GM19035 (cell line): Measurements from ENCODE around the gene AXIN2.
"Not testable (repeated sequence)": the region's sequence is repeated elsewhere in the genome, so short reads cannot be mapped to it uniquely, and the experiment has no call there.

ENCODE experiments used
- ATAC-seq: cut with Tn5 transposase; IDR thresholded peaks from one replicate; pipeline ENCODE4 v1.9.1; 2021; ENCODE audit not compliant: unreplicated experiment

Gene AXIN2

DNA sequence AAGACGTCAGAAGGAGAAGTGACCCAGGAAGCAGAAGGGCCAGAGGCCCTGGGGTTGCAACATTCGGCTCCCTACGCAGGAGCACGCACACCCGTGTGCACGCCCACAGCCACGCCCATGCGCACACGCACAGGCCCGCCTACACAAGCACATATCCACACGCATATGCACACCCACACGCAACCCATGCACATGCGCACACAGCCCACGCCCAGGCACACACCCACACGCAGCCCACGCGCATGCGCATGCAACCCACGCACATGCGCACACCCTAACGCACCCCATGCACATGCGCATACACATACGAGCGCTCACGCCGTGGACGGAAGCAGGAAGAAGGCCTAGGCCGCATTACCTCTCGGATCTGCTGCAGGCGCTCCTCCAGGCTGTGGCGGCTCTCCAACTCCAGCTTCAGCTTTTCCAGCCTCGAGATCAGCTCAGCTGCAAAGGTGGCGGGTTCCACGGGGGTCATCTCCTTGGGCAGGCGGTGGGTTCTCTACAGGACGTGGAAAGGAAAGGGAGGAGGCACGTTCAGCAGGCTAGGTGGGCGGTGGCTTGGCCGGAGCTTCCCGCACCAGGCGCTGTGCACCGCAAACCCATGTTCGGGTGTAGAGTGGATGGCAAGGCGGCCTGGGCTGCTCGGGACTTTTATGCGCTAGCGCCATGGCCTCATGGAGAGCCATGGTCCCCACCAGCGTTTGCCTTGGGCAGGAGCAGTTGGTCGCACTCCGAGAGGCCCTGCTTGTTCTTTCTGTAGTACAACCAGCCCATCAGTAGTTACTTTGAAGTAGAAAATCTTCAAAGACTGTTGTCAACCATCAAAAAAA is 23.4 kb downstream of the AXIN2 start:
- ATAC-seq: no peak

DNA sequence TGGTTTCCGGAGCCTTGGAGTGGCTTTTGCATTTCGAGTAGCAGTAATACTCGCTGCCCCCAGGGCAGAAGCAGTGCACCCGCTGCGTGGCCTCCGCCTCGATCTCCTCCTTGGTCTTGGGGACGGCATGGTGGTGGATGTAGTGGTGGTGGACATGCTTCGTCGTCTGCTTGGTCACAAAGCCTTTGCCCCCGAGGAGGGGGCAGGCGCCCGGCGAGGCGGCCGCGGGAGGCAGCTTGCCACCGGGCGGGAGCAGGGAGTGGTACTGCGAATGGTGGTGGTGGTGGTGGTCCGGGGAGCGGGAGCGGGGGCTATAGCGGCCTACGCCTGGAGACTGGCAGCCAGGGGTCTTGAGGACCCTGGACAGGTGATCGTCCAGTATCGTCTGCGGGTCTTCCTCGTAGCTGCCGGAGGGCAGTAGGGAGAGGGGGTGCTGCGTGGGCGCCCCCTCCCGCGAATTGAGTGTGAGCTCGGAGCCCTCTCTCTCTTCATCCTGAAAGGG is 24.1 kb downstream of the AXIN2 start:
- ATAC-seq: no peak

DNA sequence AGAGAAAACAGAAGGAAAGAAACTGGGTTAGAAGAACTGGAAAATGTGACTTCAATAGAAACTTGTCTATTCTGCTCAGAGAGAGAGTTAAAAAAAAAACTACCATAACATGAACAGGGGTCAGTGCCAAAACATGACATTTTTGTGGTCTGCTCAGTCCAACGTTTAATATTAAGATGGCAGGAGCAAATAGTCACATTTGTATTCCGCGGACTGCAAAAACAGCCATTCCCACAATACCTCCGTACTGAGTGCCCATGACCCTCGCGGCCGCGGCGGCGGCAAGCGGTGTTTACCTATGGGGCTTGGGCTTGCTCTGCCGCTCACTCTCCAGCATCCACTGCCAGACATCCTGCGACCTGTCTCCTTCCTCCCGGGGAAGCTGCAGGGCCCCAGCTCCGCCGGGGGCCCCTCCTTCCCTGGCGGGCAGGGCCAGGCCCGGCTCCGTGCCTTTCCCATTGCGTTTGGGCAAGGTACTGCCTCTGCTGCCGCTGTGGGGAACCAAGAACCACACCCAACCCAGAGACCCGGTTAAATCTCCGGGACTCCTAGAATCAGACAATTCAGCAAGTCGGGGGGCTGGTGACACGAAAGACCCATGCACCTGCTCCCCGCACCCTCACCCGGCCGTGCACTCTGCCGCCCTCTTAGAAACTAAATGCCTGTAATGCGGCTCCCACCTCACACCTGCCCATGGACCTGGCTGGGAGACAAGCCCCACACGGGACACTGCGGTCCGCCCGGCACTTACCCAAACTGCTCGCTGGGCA is 24.7 kb downstream of the AXIN2 start:
- ATAC-seq: no peak

DNA sequence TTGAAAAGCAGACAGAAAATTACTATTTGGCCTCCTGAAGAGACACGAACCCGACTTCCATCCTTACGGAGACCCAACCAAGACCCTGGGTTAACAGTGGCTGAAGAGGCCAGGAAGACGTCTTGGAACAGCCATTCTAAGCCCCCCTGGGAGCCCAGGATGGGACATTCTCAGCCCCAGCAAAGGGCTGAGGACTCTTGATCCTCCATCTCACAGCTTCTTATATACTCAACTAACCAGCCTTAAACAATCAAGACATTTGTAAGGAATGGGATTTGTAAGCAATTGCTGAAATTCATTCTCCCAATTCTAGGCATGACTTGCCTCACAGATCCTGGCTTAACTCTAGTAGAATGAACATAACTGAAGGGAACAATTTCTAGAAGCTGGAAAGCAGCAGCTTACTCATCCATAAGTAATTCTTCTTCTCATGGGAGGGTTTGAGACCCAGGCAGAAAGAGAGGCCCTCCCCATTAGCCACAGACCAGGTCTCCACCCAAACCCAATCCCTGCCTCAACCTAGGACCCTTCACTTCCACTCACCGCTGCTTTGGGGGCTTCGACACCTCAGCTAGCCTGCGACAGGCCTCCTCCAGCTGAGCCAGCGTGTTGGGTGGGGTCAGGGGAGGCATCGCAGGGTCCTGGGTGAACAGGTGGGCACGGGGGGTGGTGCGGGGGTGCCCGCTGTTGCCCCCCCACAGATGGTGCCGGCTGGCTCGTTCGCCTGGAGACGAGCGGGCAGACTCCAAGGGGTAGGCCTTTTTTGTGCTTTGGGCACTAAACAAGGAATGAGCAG is 25.5 kb downstream of the AXIN2 start:
- ATAC-seq: no peak

- ATAC-seq: no peak
Measured at GRCh38 chr17:65533852-65534457, 27.5 kb downstream of the AXIN2 start.

GRCh38 chr17:65533056-65533745 is 28.2 kb downstream of the AXIN2 start:
- no peak for ATAC-seq

DNA sequence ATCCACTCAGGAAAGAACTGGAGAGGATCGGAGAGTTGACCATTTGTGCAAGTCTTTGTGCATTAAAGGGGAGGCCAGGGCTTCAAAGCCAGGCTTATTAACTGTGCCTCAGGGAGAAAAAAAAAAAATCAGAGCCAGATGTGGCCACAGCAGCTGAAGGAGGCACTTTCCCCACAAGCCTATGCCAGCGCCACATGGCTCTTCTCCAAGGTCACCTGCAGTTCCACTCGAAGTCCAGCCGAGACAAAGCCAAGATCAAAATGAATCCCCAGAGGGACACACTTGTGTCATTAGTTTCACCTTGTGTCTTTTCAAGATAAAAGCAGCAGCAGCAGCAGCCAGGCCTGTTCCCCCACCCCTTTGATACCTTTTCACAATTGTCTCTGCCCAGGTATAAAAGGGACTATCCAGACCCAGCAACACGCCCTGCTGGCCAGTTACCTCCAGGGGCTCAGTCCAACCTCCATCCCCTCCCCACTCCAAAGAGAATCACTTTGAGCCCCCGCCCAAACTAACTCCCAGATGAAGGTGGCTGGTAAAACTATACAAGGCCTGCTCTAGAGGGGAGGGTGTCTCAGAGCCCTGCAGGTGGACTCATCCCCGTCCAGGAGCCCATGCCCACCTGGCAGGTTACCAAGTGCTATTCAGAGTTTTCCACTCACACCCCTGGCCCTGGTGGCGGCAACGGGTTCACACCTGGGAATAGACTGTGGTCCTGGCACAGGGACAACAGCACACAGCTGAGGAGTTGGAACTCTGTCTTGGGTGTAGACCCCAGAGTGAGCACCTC is 29.2 kb downstream of the AXIN2 start:
- no peak for ATAC-seq

GRCh38 chr17:65531256-65532100 is 30.0 kb downstream of the AXIN2 start:
- ATAC-seq: no peak

- no peak for ATAC-seq
Measured at GRCh38 chr17:65530523-65531255, 30.8 kb downstream of the AXIN2 start.

DNA sequence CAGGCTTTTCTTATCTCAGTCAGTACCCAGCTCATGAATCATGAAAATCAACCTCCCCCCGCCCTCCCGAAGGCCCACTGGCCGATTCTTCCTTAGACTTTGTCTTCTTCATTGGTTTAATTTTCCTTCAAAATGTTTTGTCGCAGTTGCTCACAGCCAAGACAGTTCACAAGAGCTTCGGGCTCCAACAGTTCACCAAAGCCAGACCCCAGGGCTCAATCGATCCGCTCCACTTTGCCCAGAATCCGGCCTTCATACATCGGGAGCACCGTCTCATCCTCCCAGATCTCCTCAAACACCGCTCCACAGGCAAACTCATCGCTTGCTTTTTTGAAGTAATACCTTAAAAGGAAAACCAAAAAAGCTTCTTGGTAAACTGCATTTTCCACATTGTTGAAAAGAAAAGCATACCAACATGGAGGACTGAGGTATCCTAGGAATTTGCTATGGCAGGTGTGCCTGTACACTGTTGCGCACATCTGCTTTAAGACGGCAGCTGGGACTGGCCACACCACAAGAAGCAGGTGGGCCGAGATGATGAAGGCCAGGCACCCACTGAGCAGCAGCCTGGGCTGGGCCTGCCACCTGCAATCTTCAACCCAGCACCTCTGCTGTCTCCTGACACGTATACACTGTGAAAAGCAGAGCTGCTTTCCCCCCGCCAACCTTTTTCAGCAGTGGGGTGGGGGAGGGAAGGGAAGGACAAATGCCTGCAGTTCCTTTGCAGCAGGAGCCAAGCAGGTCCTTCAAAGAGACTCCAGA is 31.5 kb downstream of the AXIN2 start:
- ATAC-seq: no peak

DNA sequence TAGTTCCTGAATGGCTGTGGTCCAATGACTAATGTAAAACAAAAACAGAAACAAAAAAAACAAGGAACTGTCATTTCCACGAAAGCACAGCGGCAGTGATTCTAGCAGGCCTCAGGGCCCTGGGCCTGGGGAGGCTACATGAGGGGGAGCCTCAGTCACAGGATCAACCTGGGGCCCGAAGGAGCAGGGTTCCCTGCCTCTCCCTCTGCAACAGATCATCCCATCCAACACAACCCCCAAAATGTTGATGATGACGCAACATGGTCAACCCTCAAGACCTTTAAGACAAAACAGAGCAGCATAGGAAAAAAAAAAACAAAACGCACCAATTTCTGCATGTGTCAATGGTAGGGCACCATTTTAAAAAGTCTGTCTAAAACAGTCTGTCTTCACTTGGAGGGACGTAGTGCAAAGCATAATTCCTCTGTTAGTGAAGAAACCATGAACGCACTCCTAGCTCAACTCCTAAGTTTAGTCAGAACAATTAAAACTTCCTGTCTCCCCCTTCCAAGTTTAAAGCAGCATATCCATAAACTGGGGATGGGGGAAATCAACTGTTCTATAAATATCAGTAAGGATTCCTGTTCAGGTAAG is 32.3 kb downstream of the AXIN2 start:
- ATAC-seq: no peak

GRCh38 chr17:65527857-65528591 is 33.4 kb downstream of the AXIN2 start:
- ATAC-seq: no peak

DNA sequence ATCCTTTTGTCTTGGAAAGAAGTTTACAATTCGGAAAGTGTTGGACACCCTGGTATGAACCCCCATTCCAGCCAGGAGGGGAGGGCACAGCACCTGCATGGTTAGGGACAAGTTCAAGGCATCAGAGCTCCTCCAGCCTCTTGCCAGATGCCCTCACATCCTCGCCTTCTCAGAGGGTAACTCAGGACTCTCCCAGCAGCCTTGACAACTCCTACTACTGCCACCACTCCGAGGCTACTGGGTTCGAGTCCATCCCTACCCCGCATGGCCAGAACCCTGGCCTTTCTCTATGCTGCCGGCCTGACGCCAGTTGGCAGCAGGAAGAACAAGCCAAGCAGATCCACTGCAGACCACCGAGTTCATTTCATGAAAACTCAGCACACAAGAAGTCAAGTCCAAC is 34.1 kb downstream of the AXIN2 start:
- no peak for ATAC-seq

DNA sequence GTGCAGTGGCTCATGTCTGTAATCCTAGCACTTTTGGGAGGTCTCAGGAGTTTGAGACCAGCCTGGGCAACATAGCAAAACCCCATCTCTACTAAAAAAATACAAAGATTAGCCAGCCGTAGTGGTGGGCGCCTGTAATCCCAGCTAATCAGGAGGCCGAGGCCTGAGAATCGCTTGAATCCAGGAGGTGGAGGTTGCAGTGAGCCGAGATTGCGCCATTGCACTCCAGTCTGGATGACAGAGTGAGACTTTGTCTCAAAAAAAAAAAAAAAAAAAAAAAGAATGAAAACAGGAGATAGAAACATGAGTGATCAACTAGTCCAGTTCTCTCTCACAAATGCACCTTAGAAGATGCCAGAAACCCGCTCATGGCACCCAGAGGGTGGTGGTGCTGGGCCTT is 34.6 kb downstream of the AXIN2 start:
- not testable (repeated sequence) for ATAC-seq

DNA sequence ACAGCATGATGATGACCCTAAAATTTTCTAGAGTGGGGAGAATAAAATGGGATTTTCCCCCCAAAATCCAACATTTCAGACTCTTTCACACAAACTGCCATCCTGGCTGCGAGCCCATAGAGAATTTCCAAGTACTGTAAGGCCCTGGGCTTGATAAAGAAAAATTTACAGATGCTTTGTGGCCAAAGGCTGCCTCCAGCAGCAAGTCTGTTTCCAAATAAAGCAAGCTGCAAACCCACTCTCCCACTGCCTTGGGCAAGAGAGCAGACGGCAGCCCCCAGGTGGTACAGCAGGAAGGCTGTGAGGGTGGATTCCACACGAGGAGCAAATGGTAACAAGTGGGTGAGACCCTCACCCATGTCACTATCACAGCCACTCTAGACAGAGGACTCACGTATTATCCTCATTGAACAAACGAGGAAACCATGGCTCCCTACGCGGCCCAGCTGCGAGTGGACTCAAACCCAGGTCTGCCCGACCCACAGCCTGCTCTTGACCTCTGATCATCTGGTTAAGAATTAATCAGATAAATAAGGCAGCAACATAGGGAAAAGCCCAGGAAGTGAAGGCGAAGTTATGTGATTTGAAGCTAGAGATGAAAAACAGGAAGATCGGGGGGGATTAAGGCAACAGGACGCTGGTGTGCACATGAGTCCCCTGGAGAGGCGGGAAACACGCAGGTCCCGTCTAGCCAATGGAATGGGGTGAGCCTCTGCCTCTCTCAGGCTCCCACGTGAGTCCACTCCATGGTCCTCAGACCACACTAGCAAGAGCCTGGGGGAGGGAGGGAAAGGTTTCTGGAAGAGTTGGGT is 37.4 kb downstream of the AXIN2 start:
- ATAC-seq: no peak
